Activated B cell treated with CpG ODN at 0.5 μM for 24 hours (primary cell): Measurements from ENCODE around the gene CEACAM8. TPM values are rescaled to one million over a fixed set of nuclear protein-coding genes. Genes with fewer than 3 reads are reported as not detected.

Experiments
- ATAC-seq: fragments of 200-7000 bp; cut with Tn5 transposase; one replicate; pipeline ENCODE4 v1.10.0; 2021; ENCODE audit warnings: low read depth, mild to moderate bottlenecking, moderate library complexity
- CTCF ChIA-PET: fragments of 350-600 bp; sonication (Branson Sonifier 250); formaldehyde crosslinking; loops from one replicate; lab custom pipeline; 2021; ENCODE audit warnings: antibody characterized with exemption; lab: Charles Lee
- POLR2A ChIA-PET: fragments of 350-600 bp; sonication (Branson Sonifier 250); formaldehyde crosslinking; loops from one replicate; lab custom pipeline; 2021; ENCODE audit warnings: antibody characterized with exemption; lab: Charles Lee
- DNase-seq: peaks from one replicate; pipeline ENCODE4 v3.0.0; 2022
- H3K27ac Mint-ChIP-seq: one replicate; pipeline ENCODE4 v1.8.0; 2020; ENCODE audit warnings: mixed read lengths
- H3K27me3 Mint-ChIP-seq: one replicate; pipeline ENCODE4 v1.8.0; 2021; ENCODE audit warnings: mixed read lengths
- H3K36me3 Mint-ChIP-seq: one replicate; pipeline ENCODE4 v1.8.0; 2021; ENCODE audit warnings: low read depth, mixed read lengths
- H3K4me1 Mint-ChIP-seq: one replicate; pipeline ENCODE4 v1.8.0; 2021; ENCODE audit warnings: mixed read lengths
- H3K4me3 Mint-ChIP-seq: one replicate; pipeline ENCODE4 v1.8.0; 2020; ENCODE audit warnings: mild to moderate bottlenecking, mixed read lengths
- H3K9me3 Mint-ChIP-seq: one replicate; pipeline ENCODE4 v1.8.0; 2020; ENCODE audit warnings: mixed read lengths
- intact Hi-C: fragments of 100-400 bp; cut with micrococcal nuclease; formaldehyde crosslinking; loops from one replicate; pipeline ENCODE4 v1.15.1; 2024
- total RNA-seq: library from RNA; stranded (reverse); gene quantifications from 2 replicates; pipeline ENCODE4 v1.2.3, GENCODE V29; 2022
- TF ChIP-seq, protein P1 (sequence below): fragments of 200-600 bp; IDR thresholded peaks from one replicate; pipeline ENCODE4 v1.8.0; 2022; ENCODE audit warnings: antibody characterized with exemption, mild to moderate bottlenecking

Gene CEACAM8
- total RNA-seq, 1 donor from 2014 or later = not detected

- H3K4me3 Mint-ChIP-seq = no peak overlapping the region
- POLR2A ChIA-PET = no interaction called here
- TF ChIP-seq, protein P1, sequence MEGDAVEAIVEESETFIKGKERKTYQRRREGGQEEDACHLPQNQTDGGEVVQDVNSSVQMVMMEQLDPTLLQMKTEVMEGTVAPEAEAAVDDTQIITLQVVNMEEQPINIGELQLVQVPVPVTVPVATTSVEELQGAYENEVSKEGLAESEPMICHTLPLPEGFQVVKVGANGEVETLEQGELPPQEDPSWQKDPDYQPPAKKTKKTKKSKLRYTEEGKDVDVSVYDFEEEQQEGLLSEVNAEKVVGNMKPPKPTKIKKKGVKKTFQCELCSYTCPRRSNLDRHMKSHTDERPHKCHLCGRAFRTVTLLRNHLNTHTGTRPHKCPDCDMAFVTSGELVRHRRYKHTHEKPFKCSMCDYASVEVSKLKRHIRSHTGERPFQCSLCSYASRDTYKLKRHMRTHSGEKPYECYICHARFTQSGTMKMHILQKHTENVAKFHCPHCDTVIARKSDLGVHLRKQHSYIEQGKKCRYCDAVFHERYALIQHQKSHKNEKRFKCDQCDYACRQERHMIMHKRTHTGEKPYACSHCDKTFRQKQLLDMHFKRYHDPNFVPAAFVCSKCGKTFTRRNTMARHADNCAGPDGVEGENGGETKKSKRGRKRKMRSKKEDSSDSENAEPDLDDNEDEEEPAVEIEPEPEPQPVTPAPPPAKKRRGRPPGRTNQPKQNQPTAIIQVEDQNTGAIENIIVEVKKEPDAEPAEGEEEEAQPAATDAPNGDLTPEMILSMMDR = no peak
- no peaks in the 10 kb centered on the region for H3K36me3 Mint-ChIP-seq
- intact Hi-C loops = no loop called here
- ATAC-seq = no peak
- CTCF ChIA-PET = no interaction called here
- DNase-seq = no peak
- peaks cover 30% of the 10 kb centered on the region for H3K27me3 Mint-ChIP-seq
- peaks cover 18% of the 10 kb centered on the region for H3K4me1 Mint-ChIP-seq
- no peak overlapping the region for H3K27ac Mint-ChIP-seq
- no peaks in the 10 kb centered on the region for H3K9me3 Mint-ChIP-seq
Observed at GRCh38 chr19:42555801-42556200, 38.9 kb downstream of the CEACAM8 start.

DNA sequence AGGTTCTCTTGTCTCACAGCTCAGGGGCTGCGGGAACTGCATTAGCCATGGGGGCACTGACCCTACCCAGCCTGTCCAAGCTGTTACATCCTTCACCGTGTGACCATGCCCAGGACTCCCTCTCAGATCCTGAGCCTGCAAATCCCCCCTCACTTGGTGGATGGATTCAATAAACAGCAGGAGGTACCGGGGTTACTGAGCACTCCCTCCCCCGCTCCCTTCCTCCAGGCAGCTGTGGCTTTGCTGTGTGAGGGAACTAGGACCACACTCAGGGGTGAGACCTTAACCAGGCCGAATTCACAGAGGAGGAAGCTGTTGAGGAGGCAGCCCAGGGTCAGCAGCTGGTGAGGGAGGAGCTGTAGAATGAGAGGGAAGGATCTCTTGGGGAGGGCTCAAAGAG is 39.4 kb downstream of the CEACAM8 start:
- CTCF ChIA-PET = no interaction called here

GRCh38 chr19:42554046-42554575 is 40.6 kb downstream of the CEACAM8 start:
- Mint-ChIP-seq H3K36me3 (no peaks in the 10 kb centered on the region), H3K4me1 (peaks cover 18% of the 10 kb centered on the region), H3K4me3 (no peak overlapping the region), H3K27me3 (peaks cover 30% of the 10 kb centered on the region), H3K27ac (no peak overlapping the region), H3K9me3 (peaks cover 5% of the 10 kb centered on the region)
- ChIA-PET CTCF (no interaction called here), POLR2A (no interaction called here)
- ATAC-seq (no peak), DNase-seq (no peak)
- intact Hi-C loops = no loop called here
- TF ChIP-seq, protein P1 = no peak

More for the DNA sequence above, 39.4 kb downstream of the CEACAM8 start:
- Mint-ChIP-seq H3K27ac (no peak overlapping the region), H3K9me3 (no peaks in the 10 kb centered on the region), H3K36me3 (no peaks in the 10 kb centered on the region), H3K27me3 (peaks cover 30% of the 10 kb centered on the region), H3K4me3 (no peak overlapping the region), H3K4me1 (peaks cover 18% of the 10 kb centered on the region)
- POLR2A ChIA-PET = no interaction called here
- DNase-seq (no peak), ATAC-seq (no peak)
- intact Hi-C loops = no loop called here
- TF ChIP-seq, protein P1 = no peak

DNA sequence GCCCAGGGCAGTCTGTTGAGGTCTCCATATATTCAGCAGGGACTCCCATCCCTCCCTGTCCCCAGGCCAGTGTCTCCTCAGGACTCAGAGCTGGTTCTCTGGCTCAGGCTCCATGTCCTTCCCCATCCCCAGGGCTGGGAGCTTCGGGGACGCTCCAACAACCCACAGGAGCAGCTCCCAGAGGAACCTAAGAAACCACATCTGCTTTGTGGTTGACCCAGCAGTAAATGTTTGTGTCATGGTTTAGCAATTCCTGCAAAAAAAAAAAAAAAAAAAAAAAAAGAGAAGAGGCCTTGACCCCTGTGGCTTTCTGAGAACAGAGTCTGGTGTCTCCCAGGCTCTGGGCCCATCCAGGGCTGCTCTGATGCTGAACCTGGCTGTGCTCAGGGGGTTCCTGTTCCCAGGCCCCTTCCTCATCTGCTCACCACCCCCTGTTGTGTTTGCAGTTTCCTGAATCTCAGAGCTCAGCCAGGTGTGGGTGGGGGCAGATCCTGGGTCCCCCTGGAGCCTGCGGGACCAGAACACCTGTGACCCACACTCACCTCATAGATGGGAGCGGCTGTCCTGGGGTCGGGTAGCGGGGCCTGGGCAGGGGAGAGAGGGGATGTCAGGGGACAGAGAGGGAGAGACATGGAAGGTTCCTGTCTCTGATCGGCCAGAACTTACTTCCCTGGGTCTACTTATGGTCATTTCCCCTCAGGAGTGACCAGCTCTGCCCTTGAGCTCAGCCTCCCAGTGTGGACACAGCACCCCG is 41.3 kb downstream of the CEACAM8 start:
- H3K36me3 Mint-ChIP-seq = no peaks in the 10 kb centered on the region
- H3K9me3 Mint-ChIP-seq = peaks cover 8% of the 10 kb centered on the region
- POLR2A ChIA-PET = interaction anchor here (0.7 kb wide), 2 partner anchors 45 to 153 kb away, joined by 5 to 6 read pairs; no protein-coding TSS in a partner anchor
- TF ChIP-seq, protein P1 = no peak
- H3K27me3 Mint-ChIP-seq = peaks cover 30% of the 10 kb centered on the region
- ATAC-seq = no peak
- CTCF ChIA-PET = no interaction called here
- no peak overlapping the region for H3K4me3 Mint-ChIP-seq
- H3K4me1 Mint-ChIP-seq = peaks cover 18% of the 10 kb centered on the region
- DNase-seq = no peak
- intact Hi-C loops = no loop called here
- no peak overlapping the region for H3K27ac Mint-ChIP-seq
